ENCODE data around the gene RAI1. TPM values are rescaled to one million over a fixed set of nuclear protein-coding genes. Genes with fewer than 3 reads are reported as not detected.
A peak's percentile ranks its signal among the peaks of the same experiment; 100 is the strongest.

The RAI1 gene
- total RNA-seq, 2 experiments from 2014 or later = 10.5 to 11.0 TPM

- Mint-ChIP-seq H3K27me3 (no peaks in the 10 kb centered on the region), H3K27ac (no peak overlapping the region), H3K4me3 (no peak overlapping the region), H3K36me3 (no peaks in the 10 kb centered on the region), H3K4me1 (ENCODE audit: low read depth) (peaks cover 33% of the 10 kb centered on the region), H3K9me3 (no peaks in the 10 kb centered on the region)
- intact Hi-C loops (cut with micrococcal nuclease) = no loop called here
- ChIA-PET POLR2A (no interaction called here), CTCF (interaction anchor here (1.5 kb wide), 1 partner anchor 18 kb away, joined by 4 read pairs; no protein-coding TSS in a partner anchor)
- DNase-seq = no peak
These were observed 161.0 kb downstream of the RAI1 start for GRCh38 chr17:17842111-17842876.

DNA sequence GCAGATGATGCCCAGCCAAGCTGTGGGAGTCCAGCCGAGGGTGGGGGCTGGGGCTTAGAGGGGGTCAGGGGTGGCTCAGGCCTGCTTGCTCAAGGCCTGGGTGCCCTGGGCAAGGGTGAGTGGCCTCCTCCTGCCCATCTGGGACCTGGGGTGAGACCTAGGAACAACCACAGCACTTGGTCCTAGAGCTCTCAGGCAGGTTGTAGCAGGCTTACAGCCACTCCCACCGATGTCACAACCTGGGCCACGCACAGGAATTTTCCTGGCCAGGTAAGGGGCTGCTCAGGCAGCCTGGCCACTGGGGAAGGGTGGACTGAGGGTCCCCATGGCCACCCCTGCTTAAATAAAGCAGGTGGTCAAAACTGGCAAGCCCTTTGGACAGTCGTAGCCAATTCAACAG lies 161.8 kb downstream of the RAI1 start:
- POLR2A ChIA-PET = no interaction called here
- Mint-ChIP-seq H3K4me3 (no peak overlapping the region), H3K36me3 (no peaks in the 10 kb centered on the region), H3K27me3 (no peaks in the 10 kb centered on the region), H3K27ac (no peak overlapping the region), H3K4me1 (ENCODE audit: low read depth) (peaks cover 32% of the 10 kb centered on the region), H3K9me3 (no peaks in the 10 kb centered on the region)
- CTCF ChIA-PET = no interaction called here
- intact Hi-C loops (cut with micrococcal nuclease) = no loop called here
- DNase-seq = no peak

GRCh38 chr17:17844079-17844478 lies 162.8 kb downstream of the RAI1 start:
- H3K27me3 Mint-ChIP-seq = no peaks in the 10 kb centered on the region
- no peak overlapping the region for H3K4me3 Mint-ChIP-seq
- H3K36me3 Mint-ChIP-seq = no peaks in the 10 kb centered on the region
- peaks cover 32% of the 10 kb centered on the region for H3K4me1 Mint-ChIP-seq (ENCODE audit: low read depth)
- H3K9me3 Mint-ChIP-seq = no peaks in the 10 kb centered on the region
- POLR2A ChIA-PET = no interaction called here
- intact Hi-C loops (cut with micrococcal nuclease) = no loop called here
- no peak overlapping the region for H3K27ac Mint-ChIP-seq
- CTCF ChIA-PET = no interaction called here
- no peak for DNase-seq

DNA sequence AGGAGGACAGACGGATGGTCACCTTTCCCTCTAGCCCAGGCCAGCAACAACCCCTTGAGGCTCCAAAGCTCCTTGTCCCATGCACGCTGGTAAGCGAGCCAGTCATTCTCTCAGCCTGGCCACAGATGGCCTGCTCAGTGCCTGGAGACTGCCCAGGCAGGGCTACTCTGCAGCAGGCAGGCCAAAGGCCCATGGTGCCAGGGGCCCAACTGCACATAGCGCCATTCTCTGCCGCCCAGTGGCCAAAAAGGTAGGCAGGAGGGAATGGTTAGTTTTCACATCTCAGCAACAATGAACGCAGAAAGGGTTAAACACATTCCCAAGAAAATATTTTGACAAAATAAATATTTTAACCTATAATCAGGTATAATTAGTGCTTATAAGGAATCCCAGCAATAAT lies 163.2 kb downstream of the RAI1 start:
- CTCF ChIA-PET = interaction anchor here (1.6 kb wide), 1 partner anchor 32 kb away, joined by 3 read pairs; no protein-coding TSS in a partner anchor
- Mint-ChIP-seq H3K4me3 (no peak overlapping the region), H3K27ac (no peak overlapping the region), H3K36me3 (no peaks in the 10 kb centered on the region), H3K9me3 (no peaks in the 10 kb centered on the region), H3K4me1 (ENCODE audit: low read depth) (peaks cover 32% of the 10 kb centered on the region), H3K27me3 (no peaks in the 10 kb centered on the region)
- DNase-seq = no peak
- intact Hi-C loops (cut with micrococcal nuclease) = no loop called here
- POLR2A ChIA-PET = no interaction called here

DNA sequence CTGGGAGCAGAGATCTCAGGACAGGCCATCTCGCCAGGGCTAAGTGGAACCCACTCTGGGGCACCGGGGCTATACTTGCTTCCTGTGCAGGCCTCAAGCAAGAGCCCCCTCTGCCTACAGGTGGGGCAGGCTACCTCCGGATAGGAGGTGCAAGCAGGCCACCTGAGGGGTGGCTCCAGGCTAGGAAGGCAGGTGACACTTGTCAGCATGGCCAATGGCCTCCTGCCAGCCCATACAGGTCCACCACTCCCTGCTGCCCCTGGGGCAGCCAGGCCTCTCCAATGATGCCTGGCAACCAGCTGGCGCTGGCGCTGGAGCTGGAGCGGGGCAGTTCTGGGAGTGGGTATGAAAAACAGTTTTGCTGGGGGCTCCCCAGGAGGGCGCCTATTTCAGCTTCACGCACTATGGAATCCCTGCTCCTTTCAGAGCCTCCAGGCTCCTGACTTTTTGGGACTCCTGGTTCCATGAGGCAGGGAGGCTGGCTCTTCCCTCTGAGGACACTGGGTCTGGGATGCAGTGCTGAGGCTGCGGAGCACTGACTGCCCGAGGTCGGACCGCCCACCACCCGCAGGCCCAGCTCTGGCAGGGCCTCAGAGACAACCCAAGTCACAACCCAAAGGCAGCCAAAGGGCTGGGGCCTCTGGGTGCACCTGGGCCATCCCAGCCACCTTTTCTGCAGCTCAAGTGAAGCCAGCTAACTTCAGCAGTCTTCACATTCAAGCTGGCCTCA lies 164.0 kb downstream of the RAI1 start:
- no peak for DNase-seq
- ChIA-PET CTCF (interaction anchor here (1.6 kb wide), 1 partner anchor 33 kb away, joined by 3 read pairs; no protein-coding TSS in a partner anchor), POLR2A (interaction anchor here (0.8 to 6.2 kb wide), 4 partner anchors 9 to 26 kb away, joined by 3 to 110 read pairs (median 9); partner anchors contain the start of gene SREBF1)
- intact Hi-C loops (cut with micrococcal nuclease) = no loop called here
- Mint-ChIP-seq H3K4me3 (no peak overlapping the region), H3K4me1 (ENCODE audit: low read depth) (peaks cover 37% of the 10 kb centered on the region), H3K27ac (no peak overlapping the region), H3K9me3 (no peaks in the 10 kb centered on the region), H3K36me3 (no peaks in the 10 kb centered on the region), H3K27me3 (no peaks in the 10 kb centered on the region)

DNA sequence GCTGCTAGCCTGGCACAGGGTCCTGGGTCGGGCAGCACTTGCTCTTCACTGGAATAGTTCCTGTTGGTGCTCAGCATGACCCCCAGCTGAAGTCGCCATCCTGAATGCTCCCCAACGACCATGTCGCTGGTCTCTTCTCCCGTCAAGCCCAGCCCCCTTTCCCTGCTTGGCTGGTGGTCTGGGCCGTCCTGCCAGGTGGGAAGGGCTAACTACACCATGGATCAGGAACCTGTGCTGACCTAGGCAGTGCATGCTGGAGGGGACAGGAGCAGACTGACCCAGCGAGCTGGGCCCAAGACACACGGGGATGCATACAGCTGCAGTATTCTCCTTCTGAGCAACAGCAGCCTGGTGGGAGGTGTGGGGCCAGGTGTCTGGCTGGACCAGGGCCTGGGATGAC lies 164.7 kb downstream of the RAI1 start:
- ChIA-PET POLR2A (interaction anchor here (0.6 to 6.2 kb wide), 4 partner anchors 10 to 86 kb away, joined by 3 to 110 read pairs (median 9); partner anchors contain the start of gene SREBF1), CTCF (interaction anchor here (1.6 kb wide), 1 partner anchor 34 kb away, joined by 3 read pairs; no protein-coding TSS in a partner anchor)
- no peak overlapping the region for H3K27ac Mint-ChIP-seq
- no peak overlapping the region for H3K4me3 Mint-ChIP-seq
- no peaks in the 10 kb centered on the region for H3K36me3 Mint-ChIP-seq
- no peaks in the 10 kb centered on the region for H3K27me3 Mint-ChIP-seq
- intact Hi-C loops (cut with micrococcal nuclease) = no loop called here
- no peak for DNase-seq
- H3K4me1 Mint-ChIP-seq (ENCODE audit: low read depth) = peaks cover 41% of the 10 kb centered on the region
- no peaks in the 10 kb centered on the region for H3K9me3 Mint-ChIP-seq

- Mint-ChIP-seq H3K4me3 (no peak overlapping the region), H3K4me1 (ENCODE audit: low read depth) (peaks cover 43% of the 10 kb centered on the region), H3K27me3 (no peaks in the 10 kb centered on the region), H3K36me3 (no peaks in the 10 kb centered on the region), H3K9me3 (no peaks in the 10 kb centered on the region), H3K27ac (no peak overlapping the region)
- ChIA-PET CTCF (no interaction called here), POLR2A (interaction anchor here (3.4 to 6.2 kb wide), 2 partner anchors 11 to 27 kb away, joined by 11 to 110 read pairs; partner anchors contain the start of gene SREBF1)
- DNase-seq = no peak
- intact Hi-C loops (cut with micrococcal nuclease) = no loop called here
These were observed 165.4 kb downstream of the RAI1 start for GRCh38 chr17:17846645-17847044.

GRCh38 chr17:17847118-17847689 lies 165.9 kb downstream of the RAI1 start:
- CTCF ChIA-PET = interaction anchor here (1.8 kb wide), 1 partner anchor 11 kb away, joined by 6 read pairs; the partner anchor contains the start of gene SREBF1
- no peaks in the 10 kb centered on the region for H3K9me3 Mint-ChIP-seq
- no peaks in the 10 kb centered on the region for H3K36me3 Mint-ChIP-seq
- H3K27me3 Mint-ChIP-seq = no peaks in the 10 kb centered on the region
- H3K4me1 Mint-ChIP-seq (ENCODE audit: low read depth) = peaks cover 49% of the 10 kb centered on the region
- POLR2A ChIA-PET = interaction anchor here (3.4 to 6.2 kb wide), 2 partner anchors 11 to 28 kb away, joined by 11 to 110 read pairs; partner anchors contain the start of gene SREBF1
- no peak overlapping the region for H3K27ac Mint-ChIP-seq
- H3K4me3 Mint-ChIP-seq = no peak overlapping the region
- intact Hi-C loops (cut with micrococcal nuclease) = no loop called here
- DNase-seq = no peak

- intact Hi-C loops (cut with micrococcal nuclease) = loop anchor here (2.0 kb wide), 1 partner anchor 55 kb away; no protein-coding TSS in a partner anchor
- Mint-ChIP-seq H3K27me3 (no peaks in the 10 kb centered on the region), H3K4me3 (no peak overlapping the region), H3K27ac (peak overlapping the region; percentile 42), H3K36me3 (no peaks in the 10 kb centered on the region), H3K9me3 (no peaks in the 10 kb centered on the region), H3K4me1 (ENCODE audit: low read depth) (peaks cover 51% of the 10 kb centered on the region)
- ChIA-PET CTCF (interaction anchor here (1.2 to 2.7 kb wide), 4 partner anchors 11 to 36 kb away, joined by 4 to 15 read pairs (median 7); partner anchors contain the start of gene SREBF1), POLR2A (interaction anchor here (3.4 to 6.2 kb wide), 2 partner anchors 12 to 28 kb away, joined by 11 to 110 read pairs; partner anchors contain the start of gene SREBF1)
- DNase-seq = no peak
These were observed 166.5 kb downstream of the RAI1 start for GRCh38 chr17:17847726-17848125.

DNA sequence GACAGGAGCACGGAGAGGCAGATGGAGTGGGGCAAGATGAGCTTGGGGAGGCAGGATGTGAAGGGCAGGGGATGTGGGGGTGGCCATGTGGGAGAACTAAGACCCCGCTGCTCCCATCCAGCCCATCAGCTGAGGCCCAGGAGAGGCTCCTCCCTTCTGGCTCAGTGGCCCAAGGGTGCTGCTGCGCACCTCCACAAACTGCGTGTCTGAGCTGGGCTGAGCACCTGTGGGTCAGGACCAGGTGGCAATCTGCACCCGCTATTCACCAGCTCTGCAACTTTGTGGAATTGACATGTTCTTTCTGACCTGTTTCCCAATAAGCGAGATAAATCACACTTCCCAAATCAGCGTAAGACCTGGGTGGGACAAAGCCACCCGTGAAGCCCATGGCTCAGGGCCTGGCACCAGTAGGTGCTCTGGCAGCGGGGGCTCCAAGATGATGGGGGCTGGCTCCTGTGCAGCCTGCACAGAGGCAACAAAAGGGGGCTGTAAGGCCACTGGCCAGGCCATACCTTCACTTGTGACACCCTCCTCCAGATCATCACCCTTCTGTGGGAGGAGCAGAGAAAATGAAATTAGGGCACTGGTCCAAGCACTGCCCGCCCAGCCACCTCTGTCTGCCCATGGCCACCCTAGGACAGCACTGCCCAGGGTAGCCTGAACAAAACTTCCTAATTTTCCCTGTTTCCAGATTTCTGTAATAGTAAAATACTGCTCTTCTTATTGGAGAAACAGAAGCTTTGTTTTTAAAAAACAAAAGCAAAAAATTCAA lies 167.2 kb downstream of the RAI1 start:
- DNase-seq = no peak
- Mint-ChIP-seq H3K27me3 (no peaks in the 10 kb centered on the region), H3K36me3 (peaks cover 2% of the 10 kb centered on the region), H3K27ac (peak overlapping the region; percentile 97), H3K4me1 (ENCODE audit: low read depth) (peaks cover 59% of the 10 kb centered on the region), H3K9me3 (no peaks in the 10 kb centered on the region), H3K4me3 (no peak overlapping the region)
- ChIA-PET CTCF (interaction anchor here (0.9 to 2.7 kb wide), 7 partner anchors 12 to 166 kb away, joined by 3 to 15 read pairs (median 4); partner anchors contain the start of gene SREBF1), POLR2A (interaction anchor here (1.0 to 6.2 kb wide), 4 partner anchors 8 to 86 kb away, joined by 3 to 110 read pairs (median 12); partner anchors contain the start of gene SREBF1)
- intact Hi-C loops (cut with micrococcal nuclease) = loop anchor here (1.0 to 2.0 kb wide), 3 partner anchors 8 to 56 kb away; no protein-coding TSS in a partner anchor

Data from activated CD4-positive, alpha-beta memory T cell treated with anti-CD3 and anti-CD28 coated beads for 36 hours (primary cell).